ENCODE measurements around the gene CACNA1B.

- TF ChIP-seq EZH2 (IDR thresholded peaks at IDR 0.05; ENCODE audit: borderline replicate concordance, low read length) = no peak
- TF ChIP-seq, protein P1, sequence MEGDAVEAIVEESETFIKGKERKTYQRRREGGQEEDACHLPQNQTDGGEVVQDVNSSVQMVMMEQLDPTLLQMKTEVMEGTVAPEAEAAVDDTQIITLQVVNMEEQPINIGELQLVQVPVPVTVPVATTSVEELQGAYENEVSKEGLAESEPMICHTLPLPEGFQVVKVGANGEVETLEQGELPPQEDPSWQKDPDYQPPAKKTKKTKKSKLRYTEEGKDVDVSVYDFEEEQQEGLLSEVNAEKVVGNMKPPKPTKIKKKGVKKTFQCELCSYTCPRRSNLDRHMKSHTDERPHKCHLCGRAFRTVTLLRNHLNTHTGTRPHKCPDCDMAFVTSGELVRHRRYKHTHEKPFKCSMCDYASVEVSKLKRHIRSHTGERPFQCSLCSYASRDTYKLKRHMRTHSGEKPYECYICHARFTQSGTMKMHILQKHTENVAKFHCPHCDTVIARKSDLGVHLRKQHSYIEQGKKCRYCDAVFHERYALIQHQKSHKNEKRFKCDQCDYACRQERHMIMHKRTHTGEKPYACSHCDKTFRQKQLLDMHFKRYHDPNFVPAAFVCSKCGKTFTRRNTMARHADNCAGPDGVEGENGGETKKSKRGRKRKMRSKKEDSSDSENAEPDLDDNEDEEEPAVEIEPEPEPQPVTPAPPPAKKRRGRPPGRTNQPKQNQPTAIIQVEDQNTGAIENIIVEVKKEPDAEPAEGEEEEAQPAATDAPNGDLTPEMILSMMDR (conservative IDR thresholded peaks at IDR 0.05 in 1 of 2, IDR thresholded peaks at IDR 0.05 in 1 of 2; ENCODE audit: extremely low read depth in 1 of 2, insufficient read depth in 1 of 2, low read depth in 1 of 2, low read length in 2 of 2) = no peak
Observed at GRCh38 chr9:137891588-137892423, 14.2 kb downstream of the CACNA1B start.

Data from mammary epithelial cell (primary cell).